HG03432 (cell line): Measurements from ENCODE around the gene PRSS23.
"Not testable (repeated sequence)": the region's sequence is repeated elsewhere in the genome, so short reads cannot be mapped to it uniquely, and the experiment has no call there.

Experiments
- ATAC-seq: cut with Tn5 transposase; IDR thresholded peaks from one replicate; pipeline ENCODE4 v1.9.1; 2021; ENCODE audit warnings: mild to moderate bottlenecking, moderate library complexity; ENCODE audit not compliant: unreplicated experiment

The PRSS23 gene, protein sequence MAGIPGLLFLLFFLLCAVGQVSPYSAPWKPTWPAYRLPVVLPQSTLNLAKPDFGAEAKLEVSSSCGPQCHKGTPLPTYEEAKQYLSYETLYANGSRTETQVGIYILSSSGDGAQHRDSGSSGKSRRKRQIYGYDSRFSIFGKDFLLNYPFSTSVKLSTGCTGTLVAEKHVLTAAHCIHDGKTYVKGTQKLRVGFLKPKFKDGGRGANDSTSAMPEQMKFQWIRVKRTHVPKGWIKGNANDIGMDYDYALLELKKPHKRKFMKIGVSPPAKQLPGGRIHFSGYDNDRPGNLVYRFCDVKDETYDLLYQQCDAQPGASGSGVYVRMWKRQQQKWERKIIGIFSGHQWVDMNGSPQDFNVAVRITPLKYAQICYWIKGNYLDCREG

GRCh38 chr11:86800076-86800959 is at the start of gene PRSS23:
Gene PRSS23 (plus strand): TSS chr11:86800542. CDS start chr11:86807644, 7,102 bp downstream.
- peak; percentile 71 for ATAC-seq

GRCh38 chr11:86753459-86753858 is 46.9 kb upstream of the PRSS23 start:
- ATAC-seq: no peak

DNA sequence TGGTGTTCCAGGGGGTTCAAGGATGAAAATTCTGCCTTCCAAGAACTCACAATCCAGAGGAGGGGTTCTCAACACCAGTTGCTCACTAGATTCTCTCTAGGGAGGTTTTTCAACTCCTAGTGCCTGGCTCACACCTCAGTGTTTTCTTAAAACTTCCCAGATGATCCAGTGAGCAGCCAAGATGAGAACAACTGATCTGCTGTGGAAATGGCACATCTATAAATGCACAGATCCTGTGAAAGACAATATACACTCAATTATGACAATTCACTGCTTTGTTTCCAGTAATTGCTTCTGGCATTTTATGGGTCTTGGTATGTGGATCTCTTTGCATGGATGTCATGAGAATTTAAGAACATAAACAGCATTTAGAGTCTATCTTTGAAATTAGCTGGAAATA is 45.2 kb upstream of the PRSS23 start:
- ATAC-seq: no peak

DNA sequence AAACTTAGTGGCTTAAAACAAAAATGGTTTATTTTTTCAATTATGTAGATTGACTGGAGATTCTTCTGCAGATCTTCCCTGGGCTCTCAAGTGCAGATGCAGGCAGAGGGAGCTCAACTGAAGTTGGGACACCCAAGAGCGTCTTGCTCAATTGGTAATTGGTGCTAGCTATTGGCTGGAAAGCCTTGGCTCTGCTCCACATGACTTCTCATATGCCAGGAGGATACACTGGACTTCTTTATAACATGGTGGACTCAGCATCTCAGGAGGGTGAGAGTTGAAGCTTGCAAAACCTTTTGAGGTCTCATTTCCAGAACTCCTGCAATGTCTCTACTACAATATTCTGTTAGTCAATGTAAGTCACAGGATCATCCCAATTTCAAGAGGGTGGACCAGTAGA is 42.2 kb upstream of the PRSS23 start:
- no peak for ATAC-seq

- ATAC-seq: no peak
Observed at GRCh38 chr11:86760577-86760976, 39.8 kb upstream of the PRSS23 start.

DNA sequence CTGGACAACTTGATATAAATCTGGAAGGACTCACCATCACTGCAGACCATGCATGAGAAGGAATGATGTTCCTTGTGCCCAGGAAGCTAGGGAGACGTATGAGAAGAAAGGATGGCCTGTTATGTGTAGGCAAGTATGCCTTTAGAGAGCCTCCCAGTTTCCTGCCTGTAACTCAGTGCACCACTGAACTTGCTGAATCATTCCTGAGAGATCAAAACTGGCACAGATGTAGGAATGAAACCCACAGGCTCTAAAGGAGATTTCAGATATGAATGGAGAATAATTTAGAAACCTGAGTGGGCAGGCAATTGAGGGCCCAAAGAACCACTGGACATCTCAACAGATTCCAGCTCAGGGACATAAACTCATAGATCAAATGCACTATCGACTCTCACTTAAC is 38.4 kb upstream of the PRSS23 start:
- no peak for ATAC-seq

DNA sequence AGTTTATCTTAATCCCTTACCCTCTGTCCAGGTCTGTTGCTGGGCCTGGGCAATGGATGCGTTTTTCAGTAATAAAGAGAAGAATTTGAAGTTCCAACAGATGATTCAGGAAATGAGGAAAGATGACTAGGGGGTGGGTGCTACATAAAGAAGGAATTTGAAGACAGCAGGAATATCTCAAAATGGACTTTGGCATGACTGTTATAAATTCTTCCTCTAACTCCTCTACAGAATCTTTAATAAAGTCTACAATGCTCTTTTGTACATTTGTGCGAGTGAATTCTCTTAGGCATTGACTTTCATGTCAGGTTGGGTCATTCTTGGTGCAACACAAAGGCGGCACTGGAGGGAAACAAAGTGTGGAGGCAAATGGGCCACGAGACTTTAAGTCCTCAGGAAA is 35.1 kb upstream of the PRSS23 start:
- no peak for ATAC-seq

DNA sequence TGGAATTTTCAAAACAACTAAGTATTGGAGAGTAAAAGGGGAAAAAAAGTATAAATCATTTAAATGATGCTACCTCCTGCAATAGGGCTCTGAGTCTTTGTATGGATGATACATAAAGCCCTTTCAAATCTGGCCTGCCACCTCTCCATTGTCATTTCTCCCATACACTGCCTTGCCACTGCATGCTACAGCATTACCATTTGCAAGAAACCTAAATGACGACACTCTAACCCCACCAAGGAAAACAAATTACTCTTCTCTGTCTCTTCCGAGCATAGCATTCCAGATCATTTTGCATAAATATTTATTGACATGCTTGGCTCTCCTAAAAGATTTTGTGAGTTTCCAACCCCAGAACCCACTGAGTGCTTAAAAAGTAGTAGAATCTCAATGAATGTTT is 34.5 kb upstream of the PRSS23 start:
- no peak for ATAC-seq

DNA sequence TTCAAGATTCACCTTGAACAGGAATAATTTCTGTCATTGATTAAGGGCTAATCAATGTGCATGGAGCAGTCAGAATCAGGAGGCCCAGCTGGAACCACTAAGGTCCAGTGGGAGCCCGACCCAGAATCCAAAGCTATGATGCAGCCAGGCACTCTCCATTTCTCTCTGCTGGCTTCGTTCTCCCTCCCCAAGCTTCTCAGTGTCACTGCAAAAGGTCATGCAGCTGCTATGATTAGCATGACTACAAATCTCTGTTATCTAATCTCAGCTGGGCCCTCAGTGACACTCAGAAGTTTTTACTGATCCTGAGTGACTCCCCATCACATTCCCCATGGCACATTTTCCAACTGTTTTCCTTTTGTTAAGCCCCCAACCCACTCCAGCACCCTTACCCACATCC is 31.1 kb upstream of the PRSS23 start:
- no peak for ATAC-seq

GRCh38 chr11:86770473-86771027 is 29.8 kb upstream of the PRSS23 start:
- not testable (repeated sequence) for ATAC-seq

- no peak for ATAC-seq
Observed at GRCh38 chr11:86772999-86773398, 27.3 kb upstream of the PRSS23 start.

- no peak for ATAC-seq
Observed at GRCh38 chr11:86773513-86774252, 26.7 kb upstream of the PRSS23 start.

DNA sequence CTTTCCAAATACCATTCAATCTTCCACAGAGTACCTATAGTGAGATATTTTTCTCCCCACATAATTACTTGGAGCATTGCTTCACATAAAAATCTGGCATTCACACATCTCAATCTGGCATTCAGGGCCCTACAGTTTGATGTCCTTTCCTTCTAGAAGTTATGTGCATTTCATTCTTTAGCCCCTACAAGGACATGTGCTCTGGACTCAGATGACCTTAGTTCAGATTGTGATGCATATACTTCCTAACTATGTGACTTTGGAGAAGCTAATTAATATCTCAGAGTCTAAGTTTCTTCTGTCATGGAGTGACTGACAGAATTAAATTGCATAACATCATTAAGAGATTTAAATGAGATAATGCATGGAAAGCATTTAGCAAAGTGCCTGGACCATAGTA is 25.9 kb upstream of the PRSS23 start:
- ATAC-seq: no peak

GRCh38 chr11:86775361-86775760 is 25.0 kb upstream of the PRSS23 start:
- no peak for ATAC-seq

DNA sequence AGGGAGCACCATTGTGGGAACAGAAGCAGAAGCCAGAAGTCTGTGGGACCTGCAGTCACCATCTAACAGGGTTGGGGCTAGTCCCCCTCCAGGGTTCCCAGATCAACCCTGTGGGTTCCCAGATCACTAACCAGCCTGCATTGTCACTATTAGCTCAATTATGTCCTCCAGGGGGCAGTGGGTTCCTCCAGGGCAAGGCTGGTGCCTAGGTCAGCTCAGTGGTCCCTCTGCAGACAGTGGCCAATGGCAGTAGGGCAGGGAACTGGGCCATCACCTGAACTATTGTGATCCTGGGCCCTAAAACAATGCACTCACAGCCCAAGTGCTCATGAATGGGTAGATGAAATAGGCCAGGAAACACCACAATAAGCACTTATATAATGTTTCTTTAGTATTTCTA is 18.8 kb upstream of the PRSS23 start:
- ATAC-seq: no peak

GRCh38 chr11:86782742-86783141 is 17.6 kb upstream of the PRSS23 start:
- ATAC-seq: no peak

DNA sequence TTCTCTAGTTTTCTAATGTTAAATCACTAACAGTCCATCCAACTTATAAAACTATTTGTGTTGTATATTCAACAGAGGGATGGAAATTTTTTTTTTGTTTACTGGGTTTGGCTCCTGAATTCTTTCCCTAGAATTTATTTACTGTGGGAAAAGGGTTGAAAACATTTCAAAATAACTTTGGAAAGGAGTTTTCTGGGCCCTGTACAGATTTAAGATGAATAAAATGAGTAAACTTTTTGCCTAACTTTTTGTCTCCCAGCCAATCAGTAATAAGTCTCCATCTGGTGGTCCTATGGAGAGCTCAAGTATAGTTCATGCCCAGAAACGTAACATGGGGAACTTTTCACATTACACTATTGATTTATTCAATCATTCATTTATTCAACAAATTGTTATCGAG is 16.7 kb upstream of the PRSS23 start:
- no peak for ATAC-seq

DNA sequence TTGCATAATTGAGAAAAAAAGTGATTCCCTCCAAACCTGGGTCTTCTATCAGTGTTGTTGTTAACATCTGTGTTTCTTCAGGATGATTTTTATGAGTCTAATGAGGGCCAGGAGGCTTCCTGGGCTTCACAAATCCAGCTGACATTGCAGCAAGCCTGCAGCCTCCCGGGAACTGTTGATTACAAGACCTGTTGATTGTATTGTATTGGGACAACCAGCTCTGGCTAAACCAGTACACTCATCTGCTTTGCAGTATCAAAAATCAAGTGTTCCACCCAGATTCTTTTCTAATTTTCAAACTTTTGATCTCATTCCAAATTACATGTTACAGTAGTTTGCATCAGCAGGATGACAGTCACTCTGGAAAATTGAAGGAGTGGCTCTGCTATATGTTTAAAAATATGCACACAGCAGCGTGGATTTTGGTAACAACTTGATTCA is 16.1 kb upstream of the PRSS23 start:
- ATAC-seq: no peak

DNA sequence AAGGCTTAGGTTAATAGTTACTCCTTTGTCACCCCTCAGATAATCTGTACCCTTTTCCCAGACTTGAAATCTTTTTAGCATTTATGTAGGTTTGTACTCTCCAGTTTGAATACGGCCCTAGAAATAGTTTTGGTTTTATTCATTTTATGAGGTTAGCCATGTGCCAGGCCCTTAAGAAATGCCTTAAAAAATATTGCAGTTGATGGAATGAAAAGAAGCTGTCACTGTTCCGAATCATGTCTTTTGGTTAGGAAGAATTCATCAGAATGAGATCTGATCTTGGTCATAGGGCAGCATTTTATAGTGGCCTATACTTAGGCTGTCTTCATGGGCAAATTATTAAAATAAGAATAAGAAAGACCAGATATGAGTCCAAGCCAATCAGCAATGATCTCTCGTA is 14.8 kb upstream of the PRSS23 start:
- no peak for ATAC-seq

DNA sequence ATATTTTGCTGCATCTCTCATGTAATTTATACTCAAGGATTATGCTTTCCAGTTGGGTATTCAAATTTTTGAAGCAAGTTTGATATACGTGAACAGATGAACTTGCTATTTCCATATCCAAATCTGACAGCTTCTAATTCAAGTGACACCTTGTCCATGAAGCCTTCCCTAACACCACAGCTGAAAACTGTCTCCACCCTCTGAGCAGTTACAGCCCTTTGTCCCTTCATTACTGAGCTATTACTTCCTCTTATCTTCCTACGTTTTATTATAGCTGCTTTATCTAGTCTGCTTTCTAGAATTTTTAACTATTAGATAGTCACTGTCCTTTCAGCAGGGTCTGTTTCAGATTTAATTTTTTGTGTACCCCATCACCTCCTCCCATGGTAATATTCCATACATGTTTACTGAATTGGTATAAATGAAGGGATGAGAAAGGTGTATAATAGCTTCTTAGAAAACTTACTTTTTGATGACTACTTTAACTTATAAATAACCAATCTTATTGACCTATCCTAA is 13.3 kb upstream of the PRSS23 start:
- no peak for ATAC-seq

- no peak for ATAC-seq
Observed at GRCh38 chr11:86787656-86788055, 12.7 kb upstream of the PRSS23 start.
